Liver (tissue), 3 donors: ENCODE results near the gene ANGPT4.

Experiments used
- ATF3 ChIP-seq: IDR thresholded peaks from 2 replicates; pipeline ENCODE4 v1.6.1; 2016; ENCODE audit warnings: antibody characterized with exemption
- CTCF ChIP-seq: fragments of 150-350 bp; IDR thresholded peaks from 2 replicates; pipeline ENCODE4 v1.5.1; 2017; ENCODE audit warnings: improper control_type of control experiment, low read depth, low read length; ENCODE audit not compliant: missing input control
- FOXA1 ChIP-seq: IDR thresholded peaks from 2 replicates; pipeline ENCODE4 v1.6.1; 2016; ENCODE audit warnings: antibody characterized with exemption
- GABPA ChIP-seq, 2 donors: IDR thresholded peaks in 1 of 2; conservative IDR thresholded peaks in 1 of 2; 2 replicates each; pipeline ENCODE4 v1.6.1; 2016; ENCODE audit warnings: antibody characterized with exemption in 2 of 2, mild to moderate bottlenecking in 1 of 2, moderate library complexity in 1 of 2
- JUND ChIP-seq, 2 donors: IDR thresholded peaks; 2 replicates each; pipeline ENCODE4 v1.6.1; 2016; ENCODE audit warnings: antibody characterized with exemption in 2 of 2
- MAX ChIP-seq: IDR thresholded peaks from 2 replicates; pipeline ENCODE4 v1.6.1; 2016; ENCODE audit warnings: antibody characterized with exemption
- RAD21 ChIP-seq, 2 donors: IDR thresholded peaks; 2 replicates each; pipeline ENCODE4 v1.6.1; 2016; ENCODE audit warnings: antibody characterized with exemption in 2 of 2, mild to moderate bottlenecking in 2 of 2
- REST ChIP-seq: IDR thresholded peaks from 2 replicates; pipeline ENCODE4 v1.6.1; 2016; ENCODE audit warnings: antibody characterized with exemption, mild to moderate bottlenecking
- SP1 ChIP-seq: IDR thresholded peaks from 2 replicates; pipeline ENCODE4 v1.6.1; 2018; ENCODE audit warnings: antibody characterized with exemption, mild to moderate bottlenecking
- TAF1 ChIP-seq: conservative IDR thresholded peaks from 2 replicates; pipeline ENCODE4 v1.6.1; 2016; ENCODE audit warnings: antibody characterized with exemption, mild to moderate bottlenecking
- YY1 ChIP-seq: IDR thresholded peaks from 2 replicates; pipeline ENCODE4 v1.6.1; 2016; ENCODE audit warnings: antibody characterized with exemption, mild to moderate bottlenecking
- donor health status: healthy.
- donor health status: healthy.

GRCh38 chr20:858011-858410 lies 58.1 kb downstream of the ANGPT4 start:
- no peak for TF ChIP-seq CTCF
- no peak for TF ChIP-seq JUND (IDR thresholded peaks at IDR 0.05)
- no peak for TF ChIP-seq RAD21 (IDR thresholded peaks at IDR 0.05)
- no peak for TF ChIP-seq REST
- TF ChIP-seq FOXA1: no peak
- no peak for TF ChIP-seq GABPA (IDR thresholded peaks at IDR 0.05 in 1 of 2, conservative IDR thresholded peaks at IDR 0.05 in 1 of 2)
- TF ChIP-seq YY1: no peak
- no peak for TF ChIP-seq TAF1
- TF ChIP-seq ATF3: no peak
- no peak for TF ChIP-seq MAX
- no peak for TF ChIP-seq SP1
